ENCODE results near the gene AIP.
"Not testable (repeated sequence)": the region's sequence is repeated elsewhere in the genome, so short reads cannot be mapped to it uniquely, and the experiment has no call there.

The AIP gene

DNA sequence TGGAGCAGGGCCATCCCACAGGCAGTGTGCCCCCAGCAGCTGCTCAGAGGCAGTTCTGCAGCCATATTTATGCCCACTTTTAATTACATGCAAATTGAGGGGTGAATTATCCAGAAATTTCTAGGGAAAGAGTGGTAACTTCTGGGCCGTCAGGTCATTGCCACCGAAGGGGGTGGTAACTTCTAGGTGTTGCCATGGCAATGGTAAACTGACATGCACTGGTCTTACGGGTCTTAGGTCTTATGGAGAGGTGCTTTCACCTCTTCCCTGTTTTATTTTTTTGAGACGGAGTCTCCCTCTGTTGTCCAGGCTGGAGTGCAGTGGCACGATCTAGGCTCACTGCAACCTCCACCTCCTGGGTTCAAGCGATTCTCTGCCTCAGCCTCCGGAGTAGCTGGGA, 9.9 kb upstream of the AIP start:
- Histone ChIP-seq H3K9ac (no peak overlapping the region), H3K4me3 (ENCODE audit: low read depth, low read length) (no peak overlapping the region), H3K4me1 (no peaks in the 10 kb centered on the region), H3K27me3 (ENCODE audit: control insufficient read depth, insufficient read depth, low read length) (no peaks in the 10 kb centered on the region), H2AFZ (no peak overlapping the region), H3K4me2 (ENCODE audit: low read length) (no peak overlapping the region), H3K9me3 (ENCODE audit: control insufficient read depth, low read length) (no peaks in the 10 kb centered on the region), H3K79me2 (no peaks in the 10 kb centered on the region), H3K36me3 (ENCODE audit: control insufficient read depth, insufficient read depth, low read length) (no peaks in the 10 kb centered on the region), H3K27ac (no peak overlapping the region)
- TF ChIP-seq, protein P1, sequence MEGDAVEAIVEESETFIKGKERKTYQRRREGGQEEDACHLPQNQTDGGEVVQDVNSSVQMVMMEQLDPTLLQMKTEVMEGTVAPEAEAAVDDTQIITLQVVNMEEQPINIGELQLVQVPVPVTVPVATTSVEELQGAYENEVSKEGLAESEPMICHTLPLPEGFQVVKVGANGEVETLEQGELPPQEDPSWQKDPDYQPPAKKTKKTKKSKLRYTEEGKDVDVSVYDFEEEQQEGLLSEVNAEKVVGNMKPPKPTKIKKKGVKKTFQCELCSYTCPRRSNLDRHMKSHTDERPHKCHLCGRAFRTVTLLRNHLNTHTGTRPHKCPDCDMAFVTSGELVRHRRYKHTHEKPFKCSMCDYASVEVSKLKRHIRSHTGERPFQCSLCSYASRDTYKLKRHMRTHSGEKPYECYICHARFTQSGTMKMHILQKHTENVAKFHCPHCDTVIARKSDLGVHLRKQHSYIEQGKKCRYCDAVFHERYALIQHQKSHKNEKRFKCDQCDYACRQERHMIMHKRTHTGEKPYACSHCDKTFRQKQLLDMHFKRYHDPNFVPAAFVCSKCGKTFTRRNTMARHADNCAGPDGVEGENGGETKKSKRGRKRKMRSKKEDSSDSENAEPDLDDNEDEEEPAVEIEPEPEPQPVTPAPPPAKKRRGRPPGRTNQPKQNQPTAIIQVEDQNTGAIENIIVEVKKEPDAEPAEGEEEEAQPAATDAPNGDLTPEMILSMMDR (IDR thresholded peaks at IDR 0.05): no peak

DNA sequence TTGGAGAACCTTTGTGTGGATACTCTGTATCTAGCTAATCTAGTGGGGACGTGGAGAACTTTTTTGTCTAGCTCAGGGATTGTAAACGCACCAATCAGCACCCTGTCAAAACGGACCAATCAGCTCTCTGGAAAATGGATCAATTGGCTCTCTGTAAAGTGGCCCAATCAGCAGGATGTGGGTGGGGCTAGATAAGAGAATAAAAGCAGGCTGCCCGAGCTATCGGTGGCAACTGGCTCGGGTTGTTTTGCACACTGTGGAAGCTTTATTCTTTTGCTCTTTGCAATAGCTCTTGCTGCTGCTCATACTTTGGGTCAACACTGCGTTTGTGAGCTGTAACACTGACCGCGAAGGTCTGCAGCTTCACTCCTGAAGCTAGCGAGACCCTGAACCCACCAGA, 6.1 kb upstream of the AIP start:
- not testable (repeated sequence) for H3K4me2 ChIP-seq (ENCODE audit: low read length); H3K79me2 ChIP-seq; H3K27ac ChIP-seq; H3K9me3 ChIP-seq (ENCODE audit: control insufficient read depth, low read length); H3K4me1 ChIP-seq; H3K36me3 ChIP-seq (ENCODE audit: control insufficient read depth, insufficient read depth, low read length); H3K27me3 ChIP-seq (ENCODE audit: control insufficient read depth, insufficient read depth, low read length); H2AFZ ChIP-seq; H3K9ac ChIP-seq; H3K4me3 ChIP-seq (ENCODE audit: low read depth, low read length)

DNA sequence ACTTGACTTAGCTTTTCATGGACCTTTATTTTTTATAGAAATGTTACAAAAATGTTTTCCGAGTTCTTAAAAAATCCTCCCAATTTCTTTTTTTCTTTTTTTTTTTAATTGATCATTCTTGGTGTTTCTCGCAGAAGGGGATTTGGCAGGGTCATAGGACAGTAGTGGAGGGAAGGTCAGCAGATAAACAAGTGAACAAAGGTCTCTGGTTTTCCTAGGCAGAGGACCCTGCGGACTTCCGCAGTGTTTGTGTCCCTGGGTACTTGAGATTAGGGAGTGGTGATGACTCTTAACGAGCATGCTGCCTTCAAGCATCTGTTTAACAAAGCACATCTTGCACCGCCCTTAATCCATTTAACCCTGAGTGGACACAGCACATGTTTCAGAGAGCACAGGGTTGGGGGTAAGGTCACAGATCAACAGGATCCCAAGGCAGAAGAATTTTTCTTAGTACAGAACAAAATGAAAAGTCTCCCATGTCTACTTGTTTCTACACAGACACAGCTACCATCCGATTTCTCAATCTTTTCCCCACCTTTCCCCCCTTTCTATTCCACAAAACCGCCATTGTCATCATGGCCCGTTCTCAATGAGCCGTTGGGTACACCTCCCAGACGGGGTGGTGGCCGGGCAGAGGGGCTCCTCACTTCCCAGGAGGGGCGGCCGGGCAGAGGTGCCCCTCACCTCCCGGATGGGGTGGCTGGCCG, 5.3 kb upstream of the AIP start:
- not testable (repeated sequence) for H3K36me3 ChIP-seq (ENCODE audit: control insufficient read depth, insufficient read depth, low read length); H2AFZ ChIP-seq; H3K4me1 ChIP-seq; H3K27ac ChIP-seq; H3K27me3 ChIP-seq (ENCODE audit: control insufficient read depth, insufficient read depth, low read length); H3K4me3 ChIP-seq (ENCODE audit: low read depth, low read length); H3K4me2 ChIP-seq (ENCODE audit: low read length); H3K9me3 ChIP-seq (ENCODE audit: control insufficient read depth, low read length); H3K79me2 ChIP-seq; H3K9ac ChIP-seq

DNA sequence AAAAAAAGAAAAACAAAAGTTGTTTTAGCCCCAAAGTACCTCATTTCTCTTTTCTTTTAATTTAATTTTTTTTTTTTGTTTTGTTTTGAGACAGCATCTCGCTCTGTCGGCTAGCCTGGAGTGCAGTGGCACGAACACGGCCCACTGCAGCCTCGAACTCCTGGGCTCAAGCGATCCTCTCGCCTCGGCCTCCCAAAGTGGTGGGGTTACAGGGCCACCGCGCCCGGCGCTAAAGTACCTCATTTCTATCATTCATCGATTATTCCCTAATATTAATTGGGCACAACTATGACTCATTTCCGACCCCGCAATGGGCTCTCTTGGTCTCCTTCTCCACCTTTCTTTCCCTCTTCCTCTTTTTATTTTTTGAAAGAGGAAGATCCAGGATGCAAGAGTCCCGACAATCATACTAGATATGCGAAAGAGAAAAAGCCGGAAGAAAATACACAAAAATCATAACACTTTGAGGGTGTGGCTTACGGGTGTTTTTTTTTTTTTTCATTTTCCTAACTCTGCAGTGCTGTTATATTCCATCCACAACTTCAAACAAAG, 475 bp upstream of the AIP start:
- H3K36me3 ChIP-seq (ENCODE audit: control insufficient read depth, insufficient read depth, low read length): no peaks in the 10 kb centered on the region

DNA sequence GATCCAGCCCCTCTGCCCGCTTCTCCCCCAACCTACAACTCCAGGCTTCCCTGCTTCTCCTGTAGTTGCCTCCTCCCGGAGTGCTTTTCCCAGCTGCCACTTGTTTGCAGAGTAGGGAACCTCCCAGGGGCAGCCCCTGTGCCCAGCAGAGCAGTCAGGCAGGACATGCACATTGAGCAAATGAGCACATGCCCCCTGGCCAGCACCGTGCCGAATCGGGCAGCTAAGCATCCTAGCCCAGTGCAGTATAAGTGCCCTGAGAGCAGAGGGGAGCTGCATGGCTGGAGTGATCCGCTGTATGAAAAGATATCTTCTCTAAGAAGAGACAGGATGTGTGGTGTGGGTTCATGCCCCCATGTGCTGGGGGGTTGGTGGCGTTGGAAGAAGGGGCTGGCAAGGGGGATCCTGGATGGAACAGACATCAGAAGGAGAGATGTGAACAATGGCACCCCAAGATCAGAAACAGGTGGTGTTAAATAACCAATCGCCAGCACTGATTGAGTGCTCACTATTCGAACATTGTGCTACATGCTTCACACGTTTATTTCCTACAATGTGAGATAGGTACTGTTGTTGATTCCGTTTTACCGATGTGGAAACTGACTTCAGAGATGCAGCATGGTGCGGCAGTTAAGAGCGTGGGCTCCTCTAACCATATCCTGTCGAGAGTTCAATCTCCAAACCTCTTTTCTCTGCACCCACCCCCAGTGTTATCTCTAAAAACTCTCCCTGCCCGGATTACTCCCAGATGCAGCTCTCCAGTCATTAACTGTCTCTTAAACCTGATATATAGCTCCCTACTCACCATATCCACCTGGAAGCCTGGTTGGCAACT, 1.2 kb downstream of the AIP start:
- Histone ChIP-seq H3K9me3 (ENCODE audit: control insufficient read depth, low read length) (no peaks in the 10 kb centered on the region), H3K27ac (no peak overlapping the region), H3K4me3 (ENCODE audit: low read depth, low read length) (peak overlapping the region; percentile 82), H3K36me3 (ENCODE audit: control insufficient read depth, insufficient read depth, low read length) (no peaks in the 10 kb centered on the region), H3K4me1 (no peaks in the 10 kb centered on the region), H2AFZ (no peak overlapping the region), H3K27me3 (ENCODE audit: control insufficient read depth, insufficient read depth, low read length) (no peaks in the 10 kb centered on the region), H3K79me2 (peaks cover 2% of the 10 kb centered on the region), H3K4me2 (ENCODE audit: low read length) (peak overlapping the region; percentile 91), H3K9ac (no peak overlapping the region)
- TF ChIP-seq, protein P1 (IDR thresholded peaks at IDR 0.05): no peak

More for the DNA sequence above, 475 bp upstream of the AIP start:
- Histone ChIP-seq H3K27ac (peak overlapping the region; percentile 77), H3K9ac (peak overlapping the region; percentile 2), H3K4me2 (ENCODE audit: low read length) (peak overlapping the region; percentile 91), H3K4me3 (ENCODE audit: low read depth, low read length) (peak overlapping the region; percentile 82), H3K79me2 (peaks cover 2% of the 10 kb centered on the region), H2AFZ (peak overlapping the region; percentile 87), H3K27me3 (ENCODE audit: control insufficient read depth, insufficient read depth, low read length) (no peaks in the 10 kb centered on the region), H3K4me1 (no peaks in the 10 kb centered on the region), H3K9me3 (ENCODE audit: control insufficient read depth, low read length) (no peaks in the 10 kb centered on the region)
- TF ChIP-seq, protein P1 (IDR thresholded peaks at IDR 0.05): no peak
